Left cardiac atrium (tissue), 4 donors: ENCODE results near the gene DDX39A. TPM values are rescaled to one million over a fixed set of nuclear protein-coding genes. Genes with fewer than 3 reads are reported as not detected.
"Not testable (repeated sequence)": the region's sequence is repeated elsewhere in the genome, so short reads cannot be mapped to it uniquely, and the experiment has no call there.

Experiments
- ATAC-seq, 2 donors: fragments of 200-7000 bp; cut with Tn5 transposase; one replicate each; pipeline ENCODE4 v1.9.1; 2020; ENCODE audit warnings: mild to moderate bottlenecking in 2 of 2, moderate library complexity in 2 of 2
- DNase-seq: peaks from one replicate; pipeline ENCODE4 v3.0.0-alpha.2; 2020
- intact Hi-C, 2 donors: fragments of 100-400 bp; cut with DNase I; formaldehyde crosslinking; loops; one replicate each; pipeline versions ENCODE4 v1.14.1 to v1.15.1; 2022 to 2023
- total RNA-seq, 2 donors: library from RNA; stranded (reverse); fragmentation: NEBNext Ultra II Directional; extraction: Animal tissue kit (Norgen Biotek cat#: 25700); gene quantifications; one replicate each; pipeline ENCODE4 v1.2.1, GENCODE V29; 2021
- donor health status: DM: no; HTN: yes; CAD: no.
- donor health status: DM: no; HTN: yes; CAD: no; lungs with severe emphysema.
- donor health status: DM: yes; HTN: yes; CAD: no.
- donor health status: Dilated cardiomyopathy.

The DDX39A gene
- total RNA-seq, 2 donors from 2014 or later = 31.8 to 41.6 TPM

- ATAC-seq = no peak
- intact Hi-C loops = no loop called here
- no peak for DNase-seq
Observed at GRCh38 chr19:14411161-14411937, 7.8 kb downstream of the DDX39A start.

DNA sequence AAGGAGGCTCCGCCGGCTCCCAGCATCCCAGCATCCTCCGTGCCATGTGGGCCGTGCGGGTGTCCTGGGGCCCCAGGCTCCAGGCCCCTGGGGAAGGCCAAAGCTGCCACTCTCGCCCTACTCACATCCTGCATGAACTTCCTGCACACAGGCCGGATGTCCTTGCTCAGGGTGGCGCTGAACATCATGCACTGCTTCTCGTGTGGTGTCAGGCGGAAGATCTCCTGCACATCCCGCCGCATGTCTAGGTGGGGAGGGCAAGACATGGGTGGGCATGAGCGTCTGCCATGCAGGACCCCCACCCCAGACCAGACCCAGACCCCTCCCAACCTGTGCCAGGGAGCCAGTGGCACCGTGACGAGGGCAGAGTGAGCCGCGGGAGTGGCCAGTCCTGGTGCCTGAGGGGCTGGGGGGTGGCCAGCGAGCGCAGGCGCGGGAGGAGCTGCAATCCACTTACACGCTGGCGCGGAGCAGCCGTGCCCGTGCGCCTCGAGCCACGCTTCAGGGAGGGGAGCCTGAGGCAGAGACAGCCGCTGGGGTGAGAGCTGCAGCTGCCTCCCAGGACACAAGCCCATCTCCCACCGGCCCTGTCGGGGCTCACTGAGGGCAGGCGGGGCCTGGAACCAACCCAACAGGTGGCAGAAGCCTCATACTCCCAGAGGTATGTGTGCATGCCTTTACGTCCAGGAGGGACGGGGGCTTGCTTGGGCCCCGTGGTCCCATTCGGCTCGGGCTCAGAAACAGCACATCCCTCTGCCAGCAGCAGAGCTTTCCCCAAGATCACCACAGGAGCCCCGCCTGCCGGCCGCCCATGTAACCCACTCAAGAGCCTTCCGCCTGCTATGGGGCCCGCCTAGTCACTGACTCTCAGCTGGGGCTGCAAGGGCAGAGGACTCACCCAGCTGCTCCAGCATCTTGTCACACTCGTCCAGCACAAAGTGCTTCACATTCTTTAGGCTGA is 8.8 kb downstream of the DDX39A start:
- DNase-seq = no peak
- ATAC-seq = no peak
- intact Hi-C loops = no loop called here

- intact Hi-C loops = no loop called here
- no peak for ATAC-seq
- no peak for DNase-seq
Observed at GRCh38 chr19:14409146-14410023, 9.8 kb downstream of the DDX39A start.

GRCh38 chr19:14408491-14409145 is 10.5 kb downstream of the DDX39A start:
- intact Hi-C loops = no loop called here
- no peak for DNase-seq
- ATAC-seq = no peak

GRCh38 chr19:14407605-14408484 is 11.3 kb downstream of the DDX39A start:
- intact Hi-C loops = no loop called here
- no peak for ATAC-seq

GRCh38 chr19:14406645-14407401 is 12.3 kb downstream of the DDX39A start:
- DNase-seq = no peak
- ATAC-seq = no peak
- intact Hi-C loops = no loop called here

More at GRCh38 chr19:14407605-14408484, 11.3 kb downstream of the DDX39A start:
- DNase-seq = no peak

- intact Hi-C loops = no loop called here
- DNase-seq (peak; percentile 89), ATAC-seq (peak; percentile 83 to 94)
Observed at GRCh38 chr19:14405758-14406644, 13.1 kb downstream of the DDX39A start.

- ATAC-seq (no peak), DNase-seq (no peak)
- intact Hi-C loops = no loop called here
Observed at GRCh38 chr19:14405380-14405757, 13.8 kb downstream of the DDX39A start.

GRCh38 chr19:14404312-14404711 is 14.8 kb downstream of the DDX39A start:
- ATAC-seq = no peak
- DNase-seq = no peak
- intact Hi-C loops = no loop called here

- DNase-seq, ATAC-seq, intact Hi-C loops: not testable (repeated sequence)
Observed at GRCh38 chr19:14403145-14403930, 15.8 kb downstream of the DDX39A start.

DNA sequence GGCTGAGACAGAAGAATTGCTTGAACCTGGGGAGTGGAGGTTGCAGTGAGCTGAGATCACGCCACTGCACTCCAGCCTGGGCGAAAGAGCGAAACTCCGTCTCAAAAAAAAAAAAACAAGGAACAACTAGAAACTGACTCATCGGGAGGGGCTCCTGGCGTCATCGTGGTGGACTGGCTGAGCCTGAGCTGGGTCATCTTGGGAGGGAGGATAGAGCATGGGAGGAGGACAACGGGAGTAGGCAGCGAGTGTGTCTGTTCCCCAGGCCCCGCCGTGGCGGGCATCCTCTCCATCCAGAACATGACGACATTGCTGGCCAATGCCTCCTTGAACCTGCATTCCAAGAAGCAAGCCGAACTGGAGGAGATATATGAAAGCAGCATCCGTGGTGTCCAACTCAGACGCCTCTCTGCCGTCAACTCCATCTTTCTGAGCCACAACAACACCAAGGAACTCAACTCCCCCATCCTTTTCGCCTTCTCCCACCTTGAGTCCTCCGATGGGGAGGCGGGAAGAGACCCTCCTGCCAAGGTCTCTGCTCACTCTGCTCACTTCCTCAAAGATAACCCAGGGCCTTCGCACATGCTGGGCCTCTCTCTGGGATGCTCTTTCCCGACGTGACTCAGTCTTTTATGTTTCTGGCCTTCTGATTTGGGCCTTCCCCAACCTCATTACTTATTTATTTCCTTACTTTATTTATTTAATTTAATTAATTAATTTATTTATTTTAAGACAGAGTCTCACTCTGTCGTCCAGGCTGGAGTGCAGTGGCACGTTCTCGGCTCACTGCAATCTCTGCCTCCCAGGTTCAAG is 16.6 kb downstream of the DDX39A start:
- peak; percentile 79 for DNase-seq
- intact Hi-C loops = no loop called here

GRCh38 chr19:14401468-14402195 is 17.5 kb downstream of the DDX39A start:
- intact Hi-C loops = no loop called here
- ATAC-seq (no peak), DNase-seq (no peak)

More for the DNA sequence above, 16.6 kb downstream of the DDX39A start:
- ATAC-seq = peak in 1 of 2 donors; percentile 50

DNA sequence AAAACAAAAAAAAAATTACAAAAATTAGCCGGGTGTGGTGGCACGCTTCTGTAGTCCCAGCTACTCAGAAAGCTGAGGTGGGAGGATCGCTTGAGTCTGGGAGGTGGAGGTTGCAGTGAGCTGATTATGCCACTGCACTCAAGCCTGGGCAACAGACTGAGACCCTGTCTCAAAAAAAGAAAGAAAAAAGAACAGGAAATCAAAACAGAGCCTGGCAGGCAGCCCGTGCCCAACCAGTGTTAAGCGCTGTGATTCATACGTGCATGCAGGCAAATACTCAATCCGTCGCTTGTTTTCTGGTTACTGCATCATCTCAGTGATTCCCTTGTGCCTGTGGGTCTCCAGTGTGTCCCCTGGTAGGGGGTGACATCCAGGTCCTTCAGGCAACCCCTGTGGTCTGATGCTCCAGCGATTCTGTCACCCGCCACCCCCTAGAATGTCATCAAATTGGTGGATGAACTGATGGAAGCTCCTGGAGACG is 18.1 kb downstream of the DDX39A start:
- intact Hi-C loops = no loop called here
- ATAC-seq (no peak), DNase-seq (no peak)

DNA sequence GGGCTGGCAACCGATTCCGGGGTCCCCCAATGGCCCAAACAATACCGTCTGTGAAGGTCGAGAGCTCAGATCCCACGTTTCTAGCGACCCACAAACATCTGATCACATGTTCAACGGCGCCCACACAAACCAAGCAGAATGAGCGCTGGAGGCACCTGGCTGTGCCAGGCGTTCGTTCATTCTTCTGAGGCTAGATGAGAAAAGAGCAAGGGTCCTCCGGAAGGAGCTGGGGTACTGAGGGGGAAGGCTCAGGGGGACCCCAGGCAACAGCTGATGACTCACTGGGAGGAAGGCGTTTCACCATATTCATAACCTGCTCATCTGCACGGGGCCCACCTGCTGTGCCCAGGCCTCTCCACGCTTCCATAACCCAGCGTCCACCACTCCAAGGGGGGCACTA is 22.0 kb downstream of the DDX39A start:
- DNase-seq, ATAC-seq, intact Hi-C loops: not testable (repeated sequence)
